ENCODE data around the gene MTO1.
"Not testable (repeated sequence)": the region's sequence is repeated elsewhere in the genome, so short reads cannot be mapped to it uniquely, and the experiment has no call there.

Gene MTO1

GRCh38 chr6:73443555-73443954 lies 18.0 kb upstream of the MTO1 start:
- Histone ChIP-seq H3K9me3 (no peaks in the 10 kb centered on the region), H3K4me3 (no peak overlapping the region), H3K4me1 (peaks cover 0 to 10% (median 0%) of the 10 kb centered on the region in 4 donors), H3K36me3 (peaks cover 9 to 28% (median 16%) of the 10 kb centered on the region in 3 donors), H3K27me3 (no peaks in the 10 kb centered on the region), H3K27ac (no peak overlapping the region)
- TF ChIP-seq CTCF (IDR thresholded peaks at IDR 0.05): no peak
- intact Hi-C loops (cut with DNase I; ENCODE audit: low total_unique reads): no loop called here
- no peak for DNase-seq

GRCh38 chr6:73451223-73452106 lies 10.1 kb upstream of the MTO1 start:
- Histone ChIP-seq H3K27me3 (no peaks in the 10 kb centered on the region), H3K36me3 (no peaks in the 10 kb centered on the region), H3K27ac (peak overlapping the region; percentile 75 to 87), H3K9me3 (no peaks in the 10 kb centered on the region), H3K4me3 (peak overlapping the region; percentile 62 to 83), H3K4me1 (peaks cover 0 to 23% (median 2%) of the 10 kb centered on the region in 4 donors)
- no peak for TF ChIP-seq CTCF (IDR thresholded peaks at IDR 0.05)
- DNase-seq: peak; percentile 29 to 69
- intact Hi-C loops (cut with DNase I; ENCODE audit: low total_unique reads): no loop called here

GRCh38 chr6:73452107-73452461 lies 9.5 kb upstream of the MTO1 start, which contains the start of gene CGAS:
TSS of gene CGAS (minus strand) at chr6:73452297. CDS start at chr6:73452181, 116 bp downstream.
- intact Hi-C loops (cut with DNase I; ENCODE audit: low total_unique reads): no loop called here
- peaks cover 0 to 23% (median 2%) of the 10 kb centered on the region in 4 donors for H3K4me1 ChIP-seq
- peak within 1 kb of the TSS; percentile 75 to 87 for H3K27ac ChIP-seq
- peak within 1 kb of the TSS; percentile 62 to 83 for H3K4me3 ChIP-seq
- TF ChIP-seq CTCF (IDR thresholded peaks at IDR 0.05): no peak
- no peaks in the 10 kb centered on the region for H3K36me3 ChIP-seq
- no peaks in the 10 kb centered on the region for H3K9me3 ChIP-seq
- no peaks in the 10 kb centered on the region for H3K27me3 ChIP-seq
- DNase-seq: peak; percentile 78 to 85

- no peak overlapping the region for H3K4me3 ChIP-seq
- H3K9me3 ChIP-seq: no peaks in the 10 kb centered on the region
- no peaks in the 10 kb centered on the region for H3K27me3 ChIP-seq
- H3K27ac ChIP-seq: no peak overlapping the region
- intact Hi-C loops (cut with DNase I; ENCODE audit: low total_unique reads): no loop called here
- H3K4me1 ChIP-seq: peaks cover 0 to 12% (median 2%) of the 10 kb centered on the region in 4 donors
- no peaks in the 10 kb centered on the region for H3K36me3 ChIP-seq
- DNase-seq: no peak
- TF ChIP-seq CTCF (IDR thresholded peaks at IDR 0.05): no peak
Observed at GRCh38 chr6:73455865-73456629, 5.5 kb upstream of the MTO1 start.

GRCh38 chr6:73459474-73459873 lies 2.1 kb upstream of the MTO1 start:
- H3K27ac ChIP-seq: not testable (repeated sequence)

GRCh38 chr6:73460056-73460455 lies 1.5 kb upstream of the MTO1 start:
- Histone ChIP-seq H3K9me3 (no peaks in the 10 kb centered on the region), H3K27me3 (no peaks in the 10 kb centered on the region), H3K27ac (no peak overlapping the region), H3K4me3 (no peak overlapping the region), H3K4me1 (peaks cover 0 to 32% (median 15%) of the 10 kb centered on the region in 4 donors), H3K36me3 (no peaks in the 10 kb centered on the region)
- intact Hi-C loops (cut with DNase I; ENCODE audit: low total_unique reads): no loop called here
- DNase-seq: no peak
- no peak for TF ChIP-seq CTCF (IDR thresholded peaks at IDR 0.05)

More at GRCh38 chr6:73459474-73459873, 2.1 kb upstream of the MTO1 start:
- DNase-seq; H3K9me3 ChIP-seq; intact Hi-C loops (cut with DNase I; ENCODE audit: low total_unique reads); H3K36me3 ChIP-seq; H3K27me3 ChIP-seq; H3K4me3 ChIP-seq: not testable (repeated sequence)
- H3K4me1 ChIP-seq: peaks cover 0 to 30% (median 15%) of the 10 kb centered on the region in 4 donors
